GM23248 (cell line): ENCODE measurements around the gene ITPKB. TPM values are rescaled to one million over a fixed set of nuclear protein-coding genes. Genes with fewer than 3 reads are reported as not detected.

Experiments
- DNase-seq: peaks from one replicate; pipeline ENCODE4 v3.0.0-alpha.2; 2015
- H2AFZ ChIP-seq: fragments of 200-600 bp; sonication (generic); 2 replicates; pipeline ENCODE4 v1.6.1; 2016; ENCODE audit warnings: antibody characterized with exemption
- H3F3A ChIP-seq: fragments of 200-600 bp; sonication (generic); 2 replicates; pipeline ENCODE4 v1.6.1; 2016; ENCODE audit warnings: mild to moderate bottlenecking, antibody characterized with exemption, mixed run types; ENCODE audit not compliant: insufficient read depth
- H3K27ac ChIP-seq: fragments of 200-600 bp; sonication (generic); 2 replicates; pipeline ENCODE4 v1.5.1; 2016; ENCODE audit warnings: mild to moderate bottlenecking
- H3K27me3 ChIP-seq: fragments of 200-600 bp; sonication (generic); replicated peaks from 2 replicates; pipeline ENCODE4 v1.6.1; 2016; ENCODE audit warnings: mild to moderate bottlenecking; ENCODE audit not compliant: insufficient read depth
- H3K36me3 ChIP-seq: fragments of 200-600 bp; sonication (generic); 2 replicates; pipeline ENCODE4 v1.6.1; 2016; ENCODE audit warnings: low read depth, mild to moderate bottlenecking
- H3K4me1 ChIP-seq: fragments of 200-600 bp; sonication (generic); 2 replicates; pipeline ENCODE4 v1.6.1; 2016; ENCODE audit warnings: mild to moderate bottlenecking; ENCODE audit not compliant: insufficient read depth
- H3K4me2 ChIP-seq: fragments of 200-600 bp; sonication (generic); one replicate; pipeline ENCODE4 v1.6.1; 2016; ENCODE audit warnings: mild to moderate bottlenecking; ENCODE audit not compliant: unreplicated experiment
- H3K4me3 ChIP-seq: fragments of 200-600 bp; sonication (generic); 2 replicates; pipeline ENCODE4 v1.5.1; 2016; ENCODE audit warnings: mild to moderate bottlenecking
- H3K79me2 ChIP-seq: fragments of 200-600 bp; sonication (generic); 2 replicates; pipeline ENCODE4 v1.6.1; 2016; ENCODE audit warnings: mild to moderate bottlenecking; ENCODE audit not compliant: insufficient read depth
- H3K9ac ChIP-seq: fragments of 200-600 bp; sonication (generic); 2 replicates; pipeline ENCODE4 v1.6.1; 2016; ENCODE audit warnings: mild to moderate bottlenecking
- H3K9me2 ChIP-seq: fragments of 200-600 bp; sonication (generic); 2 replicates; pipeline ENCODE4 v1.6.1; 2016; ENCODE audit warnings: mixed run types, mild to moderate bottlenecking, moderate library complexity; ENCODE audit not compliant: insufficient read depth
- H3K9me3 ChIP-seq: fragments of 200-600 bp; sonication (generic); one replicate; pipeline ENCODE4 v1.6.1; 2017; ENCODE audit warnings: low read depth
- H4K20me1 ChIP-seq: fragments of 200-600 bp; sonication (generic); 2 replicates; pipeline ENCODE4 v1.6.0; 2016; ENCODE audit not compliant: insufficient read depth
- EZH2 ChIP-seq: fragments of 200-600 bp; sonication (generic); IDR thresholded peaks from 2 replicates; pipeline ENCODE4 v1.6.1; 2018; ENCODE audit warnings: antibody characterized with exemption, mild to moderate bottlenecking; ENCODE audit not compliant: insufficient read depth, poor library complexity, severe bottlenecking
- EZH2phosphoT487 ChIP-seq: fragments of 200-600 bp; sonication (generic); IDR thresholded peaks from 2 replicates; pipeline ENCODE4 v1.6.1; 2018; ENCODE audit warnings: antibody characterized with exemption, moderate library complexity, mild to moderate bottlenecking, low read depth; ENCODE audit not compliant: insufficient read depth
- WGBS, 2 experiments: methylation state at CpG; one replicate each; pipeline ENCODE4 v1.1.6; 2015 to 2017; ENCODE audit warnings: low lambda C conversion rate in 2 of 2, low coverage in 1 of 2; ENCODE audit errors: missing lambda C conversion rate in 2 of 2; 5-methylcytosine and 5-hydroxymethylcytosine counted together
- in situ Hi-C: fragments of 300-500 bp; cut with MboI; formaldehyde crosslinking; loops from 2 replicates; pipeline ENCODE4 v1.15.0; 2020
- polyA plus RNA-seq: library from polyadenylated mRNA; unstranded; fragments of >200 nt; fragmentation: Nextera tagmentation; extraction: Ambion mirVana; gene quantifications from 2 replicates; pipeline ENCODE4 v1.2.1, GENCODE V29; 2016
- small RNA-seq: library from RNA; depleted of rRNA; stranded (forward); fragments of <200 nt; gene quantifications from one replicate; pipeline ENCODE3, GENCODE V24; 2014; ENCODE audit warnings: low read depth, low replicate concordance
- total RNA-seq: library from RNA; depleted of rRNA; stranded (reverse); fragments of >200 nt; shearing (Covaris generic); gene quantifications from 2 replicates; pipeline ENCODE4 v1.2.3, GENCODE V29; 2014; rRNA removed

Gene ITPKB
- total and polyA plus RNA-seq, 2 experiments from 2014 or later = 0.26 to 0.86 TPM

- WGBS, 2 experiments = 65 to 72% methylated on average over 7 of the region's 7 CpGs
- in situ Hi-C loops = no loop called here
Measured at GRCh38 chr1:226586116-226586515, 153.0 kb downstream of the ITPKB start.

GRCh38 chr1:226584164-226584563 lies 154.9 kb downstream of the ITPKB start:
- no peaks in the 10 kb centered on the region for H3K79me2 ChIP-seq

More at GRCh38 chr1:226586116-226586515, 153.0 kb downstream of the ITPKB start:
- Histone ChIP-seq H3K27ac (no peak overlapping the region), H3K4me1 (peaks cover 4% of the 10 kb centered on the region; the same call in 1 of the 2 replicates), H3K9me2 (no peaks in the 10 kb centered on the region), H3F3A (no peaks in the 10 kb centered on the region), H2AFZ (no peak overlapping the region), H3K9ac (no peak overlapping the region), H4K20me1 (no peaks in the 10 kb centered on the region), H3K9me3 (no peaks in the 10 kb centered on the region), H3K27me3 (no peaks in the 10 kb centered on the region), H3K36me3 (no peaks in the 10 kb centered on the region), H3K79me2 (no peaks in the 10 kb centered on the region), H3K4me2 (no peak overlapping the region), H3K4me3 (no peak overlapping the region)
- TF ChIP-seq EZH2phosphoT487 (no peak), EZH2 (no peak)
- no peak for DNase-seq

GRCh38 chr1:226582966-226583365 lies 156.1 kb downstream of the ITPKB start:
- H3K27me3 ChIP-seq = no peaks in the 10 kb centered on the region
- H3K4me1 ChIP-seq = no peaks in the 10 kb centered on the region
- WGBS, 2 experiments = 81 to 86% methylated on average over 3 of the region's 3 CpGs
- in situ Hi-C loops = no loop called here
- H3K9ac ChIP-seq = no peak overlapping the region
- no peaks in the 10 kb centered on the region for H3K9me3 ChIP-seq
- TF ChIP-seq EZH2phosphoT487 (no peak), EZH2 (no peak)
- no peaks in the 10 kb centered on the region for H3K79me2 ChIP-seq
- H3K4me2 ChIP-seq = no peak overlapping the region
- no peaks in the 10 kb centered on the region for H3F3A ChIP-seq
- no peaks in the 10 kb centered on the region for H3K36me3 ChIP-seq
- H2AFZ ChIP-seq = no peak overlapping the region
- DNase-seq = no peak
- H3K4me3 ChIP-seq = no peak overlapping the region
- H3K9me2 ChIP-seq = no peaks in the 10 kb centered on the region
- H3K27ac ChIP-seq = no peak overlapping the region
- no peaks in the 10 kb centered on the region for H4K20me1 ChIP-seq

More at GRCh38 chr1:226584164-226584563, 154.9 kb downstream of the ITPKB start:
- Histone ChIP-seq H4K20me1 (no peaks in the 10 kb centered on the region), H3K9me2 (no peaks in the 10 kb centered on the region), H3K9me3 (no peaks in the 10 kb centered on the region), H3K27ac (no peak overlapping the region), H2AFZ (no peak overlapping the region), H3K4me1 (peaks cover 4% of the 10 kb centered on the region; the same call in 1 of the 2 replicates), H3F3A (no peaks in the 10 kb centered on the region), H3K9ac (no peak overlapping the region), H3K27me3 (no peaks in the 10 kb centered on the region), H3K4me3 (no peak overlapping the region), H3K4me2 (no peak overlapping the region), H3K36me3 (no peaks in the 10 kb centered on the region)
- DNase-seq = no peak
- in situ Hi-C loops = no loop called here
- TF ChIP-seq EZH2 = no peak
- TF ChIP-seq EZH2phosphoT487 = no peak
- WGBS, 2 experiments = 63 to 77% methylated on average over 3 of the region's 3 CpGs

Small RNAs within 50 kb of the gene (small RNA-seq; reads per million reads assigned to genes)
- not detected for gene RPS27P5

Other genes starting within 250 kb of the ITPKB start
- under 0.01 TPM in 1 of 2 replicates, not detected in the other for gene STUM, start 190.5 kb downstream of the ITPKB start, total RNA-seq
- not detected in 2 replicates for gene STUM, start 190.5 kb downstream of the ITPKB start, polyA plus RNA-seq
- gene PSEN2, start 131.3 kb upstream of the ITPKB start, total RNA-seq = 7.0 and 13.9 TPM in 2 replicates
- gene PSEN2, start 131.3 kb upstream of the ITPKB start, polyA plus RNA-seq = 7.5 and 10.8 TPM in 2 replicates
- 8.3 and 10.5 TPM in 2 replicates for gene COQ8A, start 201.0 kb upstream of the ITPKB start, total RNA-seq
- 7.9 and 8.7 TPM in 2 replicates for gene COQ8A, start 201.0 kb upstream of the ITPKB start, polyA plus RNA-seq